ENCODE data around the gene CRIM1. TPM values are rescaled to one million over a fixed set of nuclear protein-coding genes. Genes with fewer than 3 reads are reported as not detected.

Gene CRIM1
- total RNA-seq, 2 donors from 2014 or later = 55.7 to 90.7 TPM

- Histone ChIP-seq H3K4me1 (no peaks in the 10 kb centered on the region), H3K27ac (no peak overlapping the region), H3K36me3 (no peaks in the 10 kb centered on the region), H3K27me3 (no peaks in the 10 kb centered on the region), H3K9ac (ENCODE audit: low read depth in 2 of 2, low read length in 2 of 2) (no peak overlapping the region), H3K9me3 (no peaks in the 10 kb centered on the region), H3K4me3 (no peak overlapping the region)
- TF ChIP-seq CTCF (IDR thresholded peaks at IDR 0.05) = no peak
- intact Hi-C loops (cut with DNase I) = no loop called here
- DNase-seq = no peak
Observed at GRCh38 chr2:36450466-36451196, 95.1 kb downstream of the CRIM1 start.

GRCh38 chr2:36451512-36451911, 95.9 kb downstream of the CRIM1 start:
- Histone ChIP-seq H3K9me3 (no peaks in the 10 kb centered on the region), H3K9ac (ENCODE audit: low read depth in 2 of 2, low read length in 2 of 2) (no peak overlapping the region), H3K4me1 (no peaks in the 10 kb centered on the region), H3K4me3 (no peak overlapping the region), H3K27me3 (no peaks in the 10 kb centered on the region), H3K36me3 (no peaks in the 10 kb centered on the region), H3K27ac (no peak overlapping the region)
- intact Hi-C loops (cut with DNase I) = no loop called here
- DNase-seq = no peak
- no peak for TF ChIP-seq CTCF (IDR thresholded peaks at IDR 0.05)

DNA sequence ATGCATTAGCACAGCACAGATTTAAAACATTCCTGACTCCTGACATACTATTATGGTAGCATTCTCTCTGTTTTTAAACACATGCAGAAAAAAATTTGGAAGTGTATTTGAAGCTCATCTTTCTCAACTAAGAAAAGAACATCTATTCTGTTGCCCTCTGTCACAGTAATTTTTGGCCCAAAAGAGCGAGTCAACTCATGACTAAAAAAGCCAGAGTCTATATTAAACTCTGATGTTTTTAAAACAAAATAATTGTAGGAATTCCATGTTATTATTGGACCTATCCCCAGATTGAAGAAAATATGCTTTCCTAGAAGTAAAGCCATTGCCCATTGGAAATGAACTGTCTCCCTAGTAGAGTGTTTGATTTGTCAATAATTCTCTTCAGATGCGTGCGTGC, 96.7 kb downstream of the CRIM1 start:
- no peak for DNase-seq
- TF ChIP-seq CTCF (IDR thresholded peaks at IDR 0.05) = no peak
- Histone ChIP-seq H3K4me3 (no peak overlapping the region), H3K9ac (ENCODE audit: low read depth in 2 of 2, low read length in 2 of 2) (no peak overlapping the region), H3K36me3 (no peaks in the 10 kb centered on the region), H3K9me3 (no peaks in the 10 kb centered on the region), H3K4me1 (no peaks in the 10 kb centered on the region), H3K27ac (no peak overlapping the region), H3K27me3 (no peaks in the 10 kb centered on the region)
- intact Hi-C loops (cut with DNase I) = no loop called here

GRCh38 chr2:36453652-36454051, 98.1 kb downstream of the CRIM1 start:
- no peak overlapping the region for H3K4me3 ChIP-seq
- no peak for TF ChIP-seq CTCF (IDR thresholded peaks at IDR 0.05)
- no peaks in the 10 kb centered on the region for H3K36me3 ChIP-seq
- intact Hi-C loops (cut with DNase I) = no loop called here
- H3K9me3 ChIP-seq = no peaks in the 10 kb centered on the region
- H3K9ac ChIP-seq (ENCODE audit: low read depth in 2 of 2, low read length in 2 of 2) = no peak overlapping the region
- no peak overlapping the region for H3K27ac ChIP-seq
- no peaks in the 10 kb centered on the region for H3K27me3 ChIP-seq
- DNase-seq = no peak
- no peaks in the 10 kb centered on the region for H3K4me1 ChIP-seq

DNA sequence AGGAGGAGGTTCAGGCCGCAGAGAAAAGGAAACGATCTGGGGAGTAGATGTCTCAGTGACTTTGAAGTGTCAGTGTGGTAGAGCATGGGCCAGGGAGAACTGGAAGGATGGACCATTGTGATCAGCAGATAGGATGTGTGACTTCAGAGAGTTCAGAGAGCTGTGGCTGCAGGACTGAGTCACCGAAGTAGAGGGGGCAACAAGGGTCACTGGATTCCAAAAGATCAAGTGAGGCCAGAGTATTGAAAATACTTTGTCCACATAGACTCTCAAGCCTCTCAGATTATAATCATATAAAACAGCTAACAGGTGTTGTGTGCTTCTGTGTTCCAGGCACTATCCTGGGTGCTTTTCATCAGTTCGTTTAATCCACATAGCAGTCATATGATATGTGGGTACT, 99.4 kb downstream of the CRIM1 start:
- Histone ChIP-seq H3K9ac (ENCODE audit: low read depth in 2 of 2, low read length in 2 of 2) (no peak overlapping the region), H3K9me3 (no peaks in the 10 kb centered on the region), H3K27ac (no peak overlapping the region), H3K4me3 (no peak overlapping the region), H3K4me1 (no peaks in the 10 kb centered on the region), H3K36me3 (no peaks in the 10 kb centered on the region), H3K27me3 (no peaks in the 10 kb centered on the region)
- DNase-seq = no peak
- intact Hi-C loops (cut with DNase I) = no loop called here
- TF ChIP-seq CTCF (IDR thresholded peaks at IDR 0.05) = no peak
